Mesenchymal stem cell (in vitro differentiated cells and primary cell): ENCODE results near the gene PPP1R1C. TPM values are rescaled to one million over a fixed set of nuclear protein-coding genes. Genes with fewer than 3 reads are reported as not detected.

Experiments used
- DNase-seq: peaks from one replicate; pipeline ENCODE4 v3.0.0-alpha.2; 2013
- H2AFZ ChIP-seq: one replicate; pipeline ENCODE4 v1.6.1; 2013; ENCODE audit warnings: low read depth, mild to moderate bottlenecking, control low read depth, inconsistent platforms, low read length, moderate library complexity
- H2AK5ac ChIP-seq: 2 replicates; pipeline ENCODE4 v1.6.1; 2013; ENCODE audit warnings: low read length, moderate library complexity, mild to moderate bottlenecking, inconsistent platforms; ENCODE audit not compliant: severe bottlenecking
- H2BK120ac ChIP-seq: one replicate; pipeline ENCODE4 v1.6.1; 2013; ENCODE audit warnings: low read depth, mild to moderate bottlenecking, inconsistent platforms, low read length, moderate library complexity
- H2BK12ac ChIP-seq, 2 experiments: one replicate each; pipeline ENCODE4 v1.6.1; 2013; ENCODE audit warnings: inconsistent platforms in 2 of 2, low read length in 2 of 2, mild to moderate bottlenecking in 2 of 2, moderate library complexity in 2 of 2, control low read depth in 1 of 2
- H2BK15ac ChIP-seq: one replicate; pipeline ENCODE4 v1.6.1; 2013; ENCODE audit warnings: mild to moderate bottlenecking, low read depth, inconsistent platforms; ENCODE audit not compliant: poor library complexity, severe bottlenecking
- H2BK5ac ChIP-seq: 2 replicates; pipeline ENCODE4 v1.6.1; 2013; ENCODE audit warnings: low read depth, mild to moderate bottlenecking, low read length, control low read depth, inconsistent platforms; ENCODE audit not compliant: poor library complexity, severe bottlenecking
- H3K14ac ChIP-seq, 2 experiments: one replicate each; pipeline ENCODE4 v1.6.1; 2013; ENCODE audit warnings: inconsistent platforms in 2 of 2, low read length in 2 of 2, control low read depth in 1 of 2, mild to moderate bottlenecking in 1 of 2, moderate library complexity in 1 of 2
- H3K18ac ChIP-seq, 2 experiments: one replicate each; pipeline ENCODE4 v1.6.1; 2013; ENCODE audit warnings: inconsistent platforms in 2 of 2, low read length in 2 of 2, control low read depth in 1 of 2, low read depth in 1 of 2, mild to moderate bottlenecking in 1 of 2
- H3K23ac ChIP-seq, 2 experiments: one replicate each; pipeline ENCODE4 v1.6.1; 2013; ENCODE audit warnings: inconsistent platforms in 2 of 2, low read length in 2 of 2, mild to moderate bottlenecking in 2 of 2, moderate library complexity in 2 of 2, control low read depth in 1 of 2
- H3K27ac ChIP-seq: 2 replicates; pipeline ENCODE4 v1.5.1; 2013; ENCODE audit warnings: mild to moderate bottlenecking, moderate library complexity, low read length, control low read depth, inconsistent platforms; ENCODE audit not compliant: poor library complexity, severe bottlenecking
- H3K27me3 ChIP-seq, 2 experiments: 2 replicates each; pipeline versions ENCODE4 v1.6.1 to v1.7.0; 2013; ENCODE audit warnings: low read length in 2 of 2, mild to moderate bottlenecking in 2 of 2, moderate library complexity in 2 of 2, control low read depth in 1 of 2, inconsistent platforms in 1 of 2; ENCODE audit not compliant: control insufficient read depth in 1 of 2, insufficient read depth in 1 of 2
- H3K36me3 ChIP-seq, 2 experiments: 2 replicates each; pipeline versions ENCODE4 v1.6.1 to v1.7.0; 2013; ENCODE audit warnings: low read length in 2 of 2, control low read depth in 1 of 2, inconsistent platforms in 1 of 2, low read depth in 1 of 2, mild to moderate bottlenecking in 1 of 2; ENCODE audit not compliant: insufficient read depth in 2 of 2, control insufficient read depth in 1 of 2
- H3K4ac ChIP-seq, 2 experiments: one replicate each; pipeline ENCODE4 v1.6.1; 2013; ENCODE audit warnings: inconsistent platforms in 2 of 2, low read length in 2 of 2, mild to moderate bottlenecking in 2 of 2, moderate library complexity in 2 of 2, control low read depth in 1 of 2, low read depth in 1 of 2
- H3K4me1 ChIP-seq: 2 replicates; pipeline ENCODE4 v1.6.1; 2013; ENCODE audit warnings: low read depth, low read length, control low read depth; ENCODE audit not compliant: control insufficient read depth, insufficient read depth
- H3K4me2 ChIP-seq: 2 replicates; pipeline ENCODE4 v1.6.1; 2013; ENCODE audit warnings: low read length, mild to moderate bottlenecking, inconsistent platforms; ENCODE audit not compliant: poor library complexity, severe bottlenecking
- H3K4me3 ChIP-seq, 2 experiments: 2 replicates each; pipeline versions ENCODE4 v1.5.1 to v1.7.0; 2013; ENCODE audit warnings: low read length in 2 of 2, mild to moderate bottlenecking in 2 of 2, control low read depth in 1 of 2, low read depth in 1 of 2; ENCODE audit not compliant: insufficient read depth in 1 of 2
- H3K79me1 ChIP-seq: replicated peaks from 2 replicates; pipeline ENCODE4 v1.6.1; 2013; ENCODE audit warnings: mild to moderate bottlenecking, control low read depth, low read length, inconsistent platforms; ENCODE audit not compliant: poor library complexity, severe bottlenecking
- H3K9ac ChIP-seq: 2 replicates; pipeline ENCODE4 v1.7.0; 2013; ENCODE audit warnings: mild to moderate bottlenecking, low read length, moderate library complexity
- H3K9me3 ChIP-seq: 2 replicates; pipeline ENCODE4 v1.7.0; 2013; ENCODE audit warnings: mild to moderate bottlenecking, low read length; ENCODE audit not compliant: control insufficient read depth
- H4K8ac ChIP-seq: one replicate; pipeline ENCODE4 v1.6.1; 2013; ENCODE audit warnings: inconsistent platforms, mild to moderate bottlenecking, low read length, moderate library complexity
- H4K91ac ChIP-seq: one replicate; pipeline ENCODE4 v1.6.1; 2013; ENCODE audit warnings: mild to moderate bottlenecking, low read length, inconsistent platforms
- WGBS: methylation state at CpG from one replicate; pipeline ENCODE4 v1.1.7; 2013; ENCODE audit warnings: mixed read lengths; 5-methylcytosine and 5-hydroxymethylcytosine counted together
- small RNA-seq: library from polyadenylated mRNA; stranded (forward); fragments of <200 nt; extraction: miRNeasy Mini kit (QIAGEN cat#:217004); gene quantifications from one replicate; pipeline ENCODE3, GENCODE V24; 2013; ENCODE audit warnings: low read depth

PPP1R1C gene

DNA sequence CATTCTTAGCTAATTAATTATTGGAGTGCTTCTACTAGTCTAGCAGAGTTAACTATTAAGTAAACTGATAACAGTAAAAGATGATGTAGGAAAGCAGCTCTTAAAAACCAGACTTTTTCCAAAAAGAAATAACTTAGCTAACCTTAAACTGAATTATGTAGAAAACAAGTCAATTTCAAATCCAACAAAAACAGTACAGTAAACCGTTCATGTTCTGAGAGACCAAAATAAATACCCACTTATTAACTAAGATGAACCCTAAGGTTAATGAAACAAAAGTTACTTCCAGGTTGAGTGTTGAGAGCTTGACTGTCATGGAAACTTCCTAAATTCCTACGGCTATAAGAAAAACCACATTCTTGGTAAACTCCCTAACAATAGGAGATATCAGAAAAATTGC, 181.2 kb downstream of the PPP1R1C start:
- Histone ChIP-seq H2AFZ (no peak overlapping the region), H3K18ac (no peak overlapping the region), H3K27ac (no peak overlapping the region), H3K4me1 (no peaks in the 10 kb centered on the region), H2BK5ac (no peak overlapping the region), H2AK5ac (no peak overlapping the region), H4K8ac (no peak overlapping the region), H3K9ac (no peak overlapping the region), H3K4ac (no peak overlapping the region), H3K79me1 (no peaks in the 10 kb centered on the region), H2BK12ac (no peak overlapping the region), H3K36me3 (no peaks in the 10 kb centered on the region), H2BK15ac (no peak overlapping the region), H3K14ac (no peak overlapping the region), H4K91ac (no peak overlapping the region), H2BK120ac (no peak overlapping the region), H3K27me3 (no peaks in the 10 kb centered on the region), H3K4me2 (no peak overlapping the region), H3K9me3 (no peaks in the 10 kb centered on the region), H3K23ac (no peak overlapping the region), H3K4me3 (no peak overlapping the region)
- no peak for DNase-seq
- 100% methylated on average over 1 of the region's 2 CpGs for WGBS

Small RNA genes within 50 kb of the gene (small RNA-seq; reads per million reads assigned to genes)
- gene RNA5SP113: not detected
